Measurements from ENCODE around the gene LIMD2. TPM values are rescaled to one million over a fixed set of nuclear protein-coding genes. Genes with fewer than 3 reads are reported as not detected.

The LIMD2 gene
- polyA plus RNA-seq, 3 donors, result 315 to 631 (median 334) TPM

DNA sequence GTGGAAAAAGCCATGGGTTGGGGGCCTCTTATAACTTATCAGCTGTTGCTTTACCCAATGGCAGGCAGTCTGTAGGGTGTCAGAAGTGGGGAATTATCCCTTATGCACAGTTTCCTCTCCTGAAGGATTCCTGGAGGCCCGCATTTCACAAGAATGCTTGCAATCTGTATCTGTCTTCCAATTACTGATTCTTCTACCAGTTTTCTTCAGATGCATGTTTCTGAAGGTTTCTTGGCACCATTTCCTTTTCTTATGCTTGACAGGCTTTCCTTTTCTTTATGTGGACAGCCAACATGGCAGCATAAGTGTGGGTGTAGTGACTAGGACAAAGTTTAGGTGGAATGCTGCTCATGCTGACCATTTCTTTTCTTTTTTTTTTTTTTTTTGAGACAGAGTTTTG lies 41.6 kb downstream of the LIMD2 start:
- Mint-ChIP-seq H3K36me3 (peaks cover 73 to 98% of the 10 kb centered on the region in 2 donors), H3K4me3 (no peak overlapping the region), H3K27me3 (ENCODE audit: low read depth in 3 of 3) (peaks cover 0 to 1% (median 0%) of the 10 kb centered on the region in 3 donors), H3K27ac (no peak overlapping the region), H3K9me3 (no peaks in the 10 kb centered on the region), H3K4me1 (peaks cover 27% of the 10 kb centered on the region)
- no peak overlapping the region for H2AFZ ChIP-seq (ENCODE audit: insufficient read depth, low read depth, low read length, poor library complexity, severe bottlenecking)
- DNase-seq, result no peak
- no peak overlapping the region for H3K4me2 ChIP-seq (replicated peaks; ENCODE audit: extremely low read depth, low read length, poor library complexity, severe bottlenecking)
- no peaks in the 10 kb centered on the region for H3K27me3 ChIP-seq (ENCODE audit: control insufficient read depth in 2 of 2, insufficient read depth in 2 of 2, low read length in 2 of 2)
- peaks cover 19 to 24% of the 10 kb centered on the region in 2 donors for H3K4me1 ChIP-seq (ENCODE audit: control insufficient read depth in 1 of 2, insufficient read depth in 2 of 2, low read length in 2 of 2)
- H3K27ac ChIP-seq (ENCODE audit: low read depth in 1 of 2, low read length in 2 of 2), result no peak overlapping the region
- whole genome bisulfite sequencing (ENCODE audit: insufficient coverage), result 100% methylated on average over 1 of the region's 1 CpG
- no peak overlapping the region for H3K9ac ChIP-seq (ENCODE audit: insufficient read depth, low read length, poor library complexity, severe bottlenecking)
- H4K20me1 ChIP-seq (ENCODE audit: insufficient read depth, low read length), result peaks cover 66% of the 10 kb centered on the region
- peaks cover 39% of the 10 kb centered on the region for H3K79me2 ChIP-seq (ENCODE audit: insufficient read depth, low read length)
- peaks cover 72 to 95% of the 10 kb centered on the region in 2 donors for H3K36me3 ChIP-seq (replicated peaks in 1 of 2; ENCODE audit: control insufficient read depth in 1 of 2, insufficient read depth in 2 of 2, low read length in 2 of 2)
- TF ChIP-seq, protein P1, sequence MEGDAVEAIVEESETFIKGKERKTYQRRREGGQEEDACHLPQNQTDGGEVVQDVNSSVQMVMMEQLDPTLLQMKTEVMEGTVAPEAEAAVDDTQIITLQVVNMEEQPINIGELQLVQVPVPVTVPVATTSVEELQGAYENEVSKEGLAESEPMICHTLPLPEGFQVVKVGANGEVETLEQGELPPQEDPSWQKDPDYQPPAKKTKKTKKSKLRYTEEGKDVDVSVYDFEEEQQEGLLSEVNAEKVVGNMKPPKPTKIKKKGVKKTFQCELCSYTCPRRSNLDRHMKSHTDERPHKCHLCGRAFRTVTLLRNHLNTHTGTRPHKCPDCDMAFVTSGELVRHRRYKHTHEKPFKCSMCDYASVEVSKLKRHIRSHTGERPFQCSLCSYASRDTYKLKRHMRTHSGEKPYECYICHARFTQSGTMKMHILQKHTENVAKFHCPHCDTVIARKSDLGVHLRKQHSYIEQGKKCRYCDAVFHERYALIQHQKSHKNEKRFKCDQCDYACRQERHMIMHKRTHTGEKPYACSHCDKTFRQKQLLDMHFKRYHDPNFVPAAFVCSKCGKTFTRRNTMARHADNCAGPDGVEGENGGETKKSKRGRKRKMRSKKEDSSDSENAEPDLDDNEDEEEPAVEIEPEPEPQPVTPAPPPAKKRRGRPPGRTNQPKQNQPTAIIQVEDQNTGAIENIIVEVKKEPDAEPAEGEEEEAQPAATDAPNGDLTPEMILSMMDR (IDR thresholded peaks at IDR 0.05), result no peak
- H3K9me3 ChIP-seq (replicated peaks in 1 of 2; ENCODE audit: control insufficient read depth in 1 of 2, insufficient read depth in 1 of 2, low read length in 2 of 2), result no peaks in the 10 kb centered on the region
- intact Hi-C loops (cut with micrococcal nuclease), result no loop called here
- no peak overlapping the region for H3K4me3 ChIP-seq (replicated peaks in 1 of 3; ENCODE audit: low read depth in 2 of 3, low read length in 3 of 3)

DNA sequence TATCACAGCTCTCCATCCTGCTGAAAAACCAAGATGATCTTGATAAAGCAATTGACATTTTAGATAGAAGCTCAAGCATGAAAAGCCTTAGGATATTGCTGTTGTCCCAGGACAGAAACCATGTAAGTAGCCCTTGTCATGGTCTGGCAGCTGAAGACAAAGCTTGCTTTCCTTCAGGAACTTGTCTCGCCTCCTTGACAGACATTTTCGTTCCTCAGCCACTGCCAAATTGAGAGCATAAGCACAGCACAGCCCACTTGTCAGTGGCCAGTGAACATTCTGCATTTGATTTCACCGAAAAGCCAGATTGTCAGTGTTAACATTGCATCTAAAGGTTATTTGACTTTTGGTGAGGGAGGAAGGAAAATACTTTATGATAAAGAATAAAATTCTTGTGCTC lies 42.1 kb downstream of the LIMD2 start:
- Histone ChIP-seq H3K4me1 (ENCODE audit: control insufficient read depth in 1 of 2, insufficient read depth in 2 of 2, low read length in 2 of 2) (peaks cover 18 to 24% of the 10 kb centered on the region in 2 donors), H3K9me3 (replicated peaks in 1 of 2; ENCODE audit: control insufficient read depth in 1 of 2, insufficient read depth in 1 of 2, low read length in 2 of 2) (no peaks in the 10 kb centered on the region), H3K27me3 (ENCODE audit: control insufficient read depth in 2 of 2, insufficient read depth in 2 of 2, low read length in 2 of 2) (no peaks in the 10 kb centered on the region), H3K27ac (ENCODE audit: low read depth in 1 of 2, low read length in 2 of 2) (peak overlapping the region in 1 of 2 donors; percentile 2), H2AFZ (ENCODE audit: insufficient read depth, low read depth, low read length, poor library complexity, severe bottlenecking) (no peak overlapping the region), H4K20me1 (ENCODE audit: insufficient read depth, low read length) (peaks cover 70% of the 10 kb centered on the region), H3K36me3 (replicated peaks in 1 of 2; ENCODE audit: control insufficient read depth in 1 of 2, insufficient read depth in 2 of 2, low read length in 2 of 2) (peaks cover 72 to 95% of the 10 kb centered on the region in 2 donors), H3K4me3 (replicated peaks in 1 of 3; ENCODE audit: low read depth in 2 of 3, low read length in 3 of 3) (no peak overlapping the region), H3K79me2 (ENCODE audit: insufficient read depth, low read length) (peaks cover 39% of the 10 kb centered on the region), H3K9ac (ENCODE audit: insufficient read depth, low read length, poor library complexity, severe bottlenecking) (no peak overlapping the region), H3K4me2 (replicated peaks; ENCODE audit: extremely low read depth, low read length, poor library complexity, severe bottlenecking) (no peak overlapping the region)
- TF ChIP-seq, protein P1 (IDR thresholded peaks at IDR 0.05), result no peak
- intact Hi-C loops (cut with micrococcal nuclease), result no loop called here
- no peak for DNase-seq
- Mint-ChIP-seq H3K27ac (peak overlapping the region in 1 of 7 donors; percentile 45), H3K4me3 (no peak overlapping the region), H3K36me3 (peaks cover 76 to 98% of the 10 kb centered on the region in 2 donors), H3K27me3 (ENCODE audit: low read depth in 3 of 3) (peaks cover 0 to 1% (median 0%) of the 10 kb centered on the region in 3 donors), H3K9me3 (no peaks in the 10 kb centered on the region), H3K4me1 (peaks cover 28% of the 10 kb centered on the region)
- 95% methylated on average over 2 of the region's 3 CpGs for WGBS (ENCODE audit: insufficient coverage)
